IPS-18a (cell line): ENCODE data around the gene LMF1.
"Not testable (repeated sequence)": the region's sequence is repeated elsewhere in the genome, so short reads cannot be mapped to it uniquely, and the experiment has no call there.

ENCODE experiments used
- H3K27ac ChIP-seq: one replicate; pipeline ENCODE4 v1.5.1; 2013; ENCODE audit warnings: low read length
- H3K27me3 ChIP-seq: one replicate; pipeline ENCODE4 v1.6.1; 2013; ENCODE audit warnings: mild to moderate bottlenecking, low read length; ENCODE audit not compliant: control insufficient read depth, insufficient read depth
- H3K36me3 ChIP-seq: one replicate; pipeline ENCODE4 v1.6.1; 2013; ENCODE audit warnings: low read depth, low read length; ENCODE audit not compliant: control insufficient read depth
- H3K4me1 ChIP-seq: one replicate; pipeline ENCODE4 v1.6.1; 2013; ENCODE audit warnings: low read depth, low read length; ENCODE audit not compliant: control insufficient read depth
- H3K4me3 ChIP-seq: one replicate; pipeline ENCODE4 v1.5.1; 2013; ENCODE audit warnings: low read length
- H3K9ac ChIP-seq: one replicate; pipeline ENCODE4 v1.6.1; 2013; ENCODE audit warnings: mild to moderate bottlenecking, low read length, moderate library complexity
- H3K9me3 ChIP-seq: one replicate; pipeline ENCODE4 v1.6.1; 2013; ENCODE audit warnings: low read depth, low read length; ENCODE audit not compliant: control insufficient read depth

LMF1 gene

GRCh38 chr16:885391-885790, 85.4 kb downstream of the LMF1 start:
- Histone ChIP-seq H3K9me3 (no peaks in the 10 kb centered on the region), H3K9ac (no peak overlapping the region), H3K27me3 (no peaks in the 10 kb centered on the region), H3K27ac (no peak overlapping the region), H3K4me1 (peaks cover 11% of the 10 kb centered on the region), H3K4me3 (no peak overlapping the region), H3K36me3 (no peaks in the 10 kb centered on the region)

GRCh38 chr16:884232-884631, 86.6 kb downstream of the LMF1 start:
- H3K27ac ChIP-seq, result no peak overlapping the region
- no peak overlapping the region for H3K4me3 ChIP-seq
- H3K9ac ChIP-seq, result no peak overlapping the region
- peaks cover 11% of the 10 kb centered on the region for H3K4me1 ChIP-seq
- H3K9me3 ChIP-seq, result no peaks in the 10 kb centered on the region
- H3K27me3 ChIP-seq, result no peaks in the 10 kb centered on the region
- H3K36me3 ChIP-seq, result no peaks in the 10 kb centered on the region

- no peaks in the 10 kb centered on the region for H3K36me3 ChIP-seq
- H3K27ac ChIP-seq, result no peak overlapping the region
- H3K27me3 ChIP-seq, result no peaks in the 10 kb centered on the region
- H3K4me3 ChIP-seq, result no peak overlapping the region
- no peaks in the 10 kb centered on the region for H3K9me3 ChIP-seq
- no peak overlapping the region for H3K9ac ChIP-seq
- peaks cover 11% of the 10 kb centered on the region for H3K4me1 ChIP-seq
Measured at GRCh38 chr16:883781-884180, 87.0 kb downstream of the LMF1 start.

GRCh38 chr16:883340-883739, 87.4 kb downstream of the LMF1 start:
- Histone ChIP-seq H3K27me3 (no peaks in the 10 kb centered on the region), H3K27ac (no peak overlapping the region), H3K9ac (no peak overlapping the region), H3K36me3 (no peaks in the 10 kb centered on the region), H3K4me3 (no peak overlapping the region), H3K4me1 (peaks cover 11% of the 10 kb centered on the region), H3K9me3 (no peaks in the 10 kb centered on the region)

GRCh38 chr16:882671-883070, 88.1 kb downstream of the LMF1 start:
- H3K4me1 ChIP-seq, result peaks cover 11% of the 10 kb centered on the region
- H3K4me3 ChIP-seq, H3K9ac ChIP-seq, H3K9me3 ChIP-seq, H3K27me3 ChIP-seq, H3K27ac ChIP-seq, H3K36me3 ChIP-seq: not testable (repeated sequence)

- no peak overlapping the region for H3K9ac ChIP-seq
- no peak overlapping the region for H3K4me3 ChIP-seq
- H3K9me3 ChIP-seq, result no peaks in the 10 kb centered on the region
- H3K36me3 ChIP-seq, result no peaks in the 10 kb centered on the region
- peaks cover 4% of the 10 kb centered on the region for H3K27me3 ChIP-seq
- peaks cover 10% of the 10 kb centered on the region for H3K4me1 ChIP-seq
- H3K27ac ChIP-seq, result no peak overlapping the region
Measured at GRCh38 chr16:882256-882655, 88.5 kb downstream of the LMF1 start.

- Histone ChIP-seq H3K4me1 (peaks cover 5% of the 10 kb centered on the region), H3K27me3 (peaks cover 4% of the 10 kb centered on the region), H3K9me3 (no peaks in the 10 kb centered on the region), H3K36me3 (no peaks in the 10 kb centered on the region), H3K4me3 (no peak overlapping the region), H3K27ac (no peak overlapping the region), H3K9ac (no peak overlapping the region)
Measured at GRCh38 chr16:881219-882097, 89.3 kb downstream of the LMF1 start.

- Histone ChIP-seq H3K4me1 (peaks cover 2% of the 10 kb centered on the region), H3K27me3 (peaks cover 4% of the 10 kb centered on the region), H3K9me3 (no peaks in the 10 kb centered on the region)
Measured at GRCh38 chr16:880471-881171, 90.2 kb downstream of the LMF1 start.

GRCh38 chr16:879986-880385, 90.8 kb downstream of the LMF1 start:
- Histone ChIP-seq H3K4me3 (no peak overlapping the region), H3K27ac (no peak overlapping the region), H3K27me3 (peaks cover 4% of the 10 kb centered on the region), H3K36me3 (no peaks in the 10 kb centered on the region), H3K9me3 (no peaks in the 10 kb centered on the region), H3K4me1 (no peaks in the 10 kb centered on the region), H3K9ac (no peak overlapping the region)

More at GRCh38 chr16:880471-881171, 90.2 kb downstream of the LMF1 start:
- Histone ChIP-seq H3K27ac (no peak overlapping the region), H3K36me3 (no peaks in the 10 kb centered on the region), H3K9ac (no peak overlapping the region), H3K4me3 (no peak overlapping the region)

- Histone ChIP-seq H3K4me1 (no peaks in the 10 kb centered on the region), H3K4me3 (no peak overlapping the region), H3K27ac (no peak overlapping the region), H3K9me3 (no peaks in the 10 kb centered on the region), H3K9ac (no peak overlapping the region), H3K27me3 (peaks cover 4% of the 10 kb centered on the region), H3K36me3 (no peaks in the 10 kb centered on the region)
Measured at GRCh38 chr16:879461-879861, 91.3 kb downstream of the LMF1 start.

- Histone ChIP-seq H3K9me3 (no peaks in the 10 kb centered on the region), H3K4me1 (no peaks in the 10 kb centered on the region), H3K27me3 (peaks cover 4% of the 10 kb centered on the region)
Measured at GRCh38 chr16:878886-879285, 91.9 kb downstream of the LMF1 start.

More at GRCh38 chr16:878886-879285, 91.9 kb downstream of the LMF1 start:
- Histone ChIP-seq H3K27ac (no peak overlapping the region), H3K36me3 (no peaks in the 10 kb centered on the region), H3K9ac (no peak overlapping the region), H3K4me3 (no peak overlapping the region)
